Measurements from ENCODE around the gene RPL10A. TPM values are rescaled to one million over a fixed set of nuclear protein-coding genes. Genes with fewer than 3 reads are reported as not detected.

The RPL10A gene
- total RNA-seq, 2 experiments from 2014 or later = 2,453 to 2,464 TPM

DNA sequence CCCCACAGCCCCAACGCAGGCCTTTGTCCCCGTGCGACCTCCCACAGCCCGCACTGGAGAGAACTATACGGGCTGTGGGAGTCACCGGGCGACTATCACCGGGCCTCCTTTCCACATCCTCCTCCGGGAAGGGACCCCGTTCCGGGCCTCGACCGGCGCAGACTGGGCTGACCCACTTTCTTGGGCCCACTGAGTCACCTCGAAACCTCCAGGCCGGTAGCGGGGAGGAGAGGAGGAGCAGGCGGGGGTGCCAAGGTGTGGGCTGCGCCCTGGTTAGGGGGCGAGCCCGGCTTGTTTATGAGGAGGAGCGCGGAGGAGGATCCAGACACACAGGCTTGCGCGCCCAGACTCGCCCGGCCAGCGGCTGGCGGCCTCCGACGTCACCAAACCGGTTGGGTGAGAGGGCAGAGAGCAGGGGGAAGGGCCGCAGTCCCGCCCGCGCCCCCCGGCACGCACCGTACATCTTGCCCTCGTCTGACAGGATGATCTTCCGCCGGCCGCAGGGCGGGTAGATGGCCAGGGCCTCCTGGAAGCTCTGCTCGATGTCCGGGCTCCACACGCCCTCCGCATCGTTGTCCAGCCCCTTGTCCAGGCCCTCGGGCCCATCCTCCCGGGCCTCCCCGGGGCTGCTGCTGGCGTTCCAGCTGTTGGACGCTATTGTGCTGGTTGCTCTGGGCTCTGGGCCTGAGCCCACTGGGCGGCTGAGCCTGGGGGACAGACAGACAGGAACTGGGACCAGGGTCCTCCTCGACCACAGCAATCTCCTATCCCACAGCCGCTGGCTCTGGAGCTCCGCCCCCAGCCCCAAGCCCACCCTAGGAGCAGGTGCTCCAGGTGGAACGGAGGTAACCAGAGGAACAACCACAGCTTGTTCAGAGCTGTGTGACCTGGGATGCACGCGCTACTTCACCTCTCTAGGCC lies 18.1 kb downstream of the RPL10A start:
- H3K36me3 ChIP-seq (ENCODE audit: insufficient read depth, low read length) = no peaks in the 10 kb centered on the region
- no peaks in the 10 kb centered on the region for H3K36me3 Mint-ChIP-seq (ENCODE audit: low read depth)
- H3K27ac Mint-ChIP-seq = no peak overlapping the region
- POLR2A ChIA-PET = no interaction called here
- no peak overlapping the region for H3K27ac ChIP-seq (ENCODE audit: low read depth in 1 of 2, low read length in 2 of 2)
- no peaks in the 10 kb centered on the region for H3K9me3 ChIP-seq (ENCODE audit: control insufficient read depth in 1 of 2, insufficient read depth in 1 of 2, low read length in 2 of 2)
- intact Hi-C loops (cut with DNase I, micrococcal nuclease) = no loop called here
- TF ChIP-seq, protein P1, sequence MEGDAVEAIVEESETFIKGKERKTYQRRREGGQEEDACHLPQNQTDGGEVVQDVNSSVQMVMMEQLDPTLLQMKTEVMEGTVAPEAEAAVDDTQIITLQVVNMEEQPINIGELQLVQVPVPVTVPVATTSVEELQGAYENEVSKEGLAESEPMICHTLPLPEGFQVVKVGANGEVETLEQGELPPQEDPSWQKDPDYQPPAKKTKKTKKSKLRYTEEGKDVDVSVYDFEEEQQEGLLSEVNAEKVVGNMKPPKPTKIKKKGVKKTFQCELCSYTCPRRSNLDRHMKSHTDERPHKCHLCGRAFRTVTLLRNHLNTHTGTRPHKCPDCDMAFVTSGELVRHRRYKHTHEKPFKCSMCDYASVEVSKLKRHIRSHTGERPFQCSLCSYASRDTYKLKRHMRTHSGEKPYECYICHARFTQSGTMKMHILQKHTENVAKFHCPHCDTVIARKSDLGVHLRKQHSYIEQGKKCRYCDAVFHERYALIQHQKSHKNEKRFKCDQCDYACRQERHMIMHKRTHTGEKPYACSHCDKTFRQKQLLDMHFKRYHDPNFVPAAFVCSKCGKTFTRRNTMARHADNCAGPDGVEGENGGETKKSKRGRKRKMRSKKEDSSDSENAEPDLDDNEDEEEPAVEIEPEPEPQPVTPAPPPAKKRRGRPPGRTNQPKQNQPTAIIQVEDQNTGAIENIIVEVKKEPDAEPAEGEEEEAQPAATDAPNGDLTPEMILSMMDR (IDR thresholded peaks at IDR 0.05) = no peak
- H3K4me1 ChIP-seq (ENCODE audit: insufficient read depth, low read length) = peaks cover 3% of the 10 kb centered on the region
- no peaks in the 10 kb centered on the region for H3K4me1 Mint-ChIP-seq (ENCODE audit: low read depth)
- no peak overlapping the region for H3K4me3 ChIP-seq (ENCODE audit: low read length)
- ATAC-seq (ENCODE audit: poor library complexity) (no peak), DNase-seq (no peak)
- H3K27me3 Mint-ChIP-seq = no peaks in the 10 kb centered on the region
- H3K9me3 Mint-ChIP-seq = no peaks in the 10 kb centered on the region
- CTCF ChIA-PET = no interaction called here
- no peak overlapping the region for H3K4me3 Mint-ChIP-seq
- H3K27me3 ChIP-seq (ENCODE audit: control insufficient read depth in 1 of 2, insufficient read depth in 2 of 2, low read length in 2 of 2) = no peaks in the 10 kb centered on the region

DNA sequence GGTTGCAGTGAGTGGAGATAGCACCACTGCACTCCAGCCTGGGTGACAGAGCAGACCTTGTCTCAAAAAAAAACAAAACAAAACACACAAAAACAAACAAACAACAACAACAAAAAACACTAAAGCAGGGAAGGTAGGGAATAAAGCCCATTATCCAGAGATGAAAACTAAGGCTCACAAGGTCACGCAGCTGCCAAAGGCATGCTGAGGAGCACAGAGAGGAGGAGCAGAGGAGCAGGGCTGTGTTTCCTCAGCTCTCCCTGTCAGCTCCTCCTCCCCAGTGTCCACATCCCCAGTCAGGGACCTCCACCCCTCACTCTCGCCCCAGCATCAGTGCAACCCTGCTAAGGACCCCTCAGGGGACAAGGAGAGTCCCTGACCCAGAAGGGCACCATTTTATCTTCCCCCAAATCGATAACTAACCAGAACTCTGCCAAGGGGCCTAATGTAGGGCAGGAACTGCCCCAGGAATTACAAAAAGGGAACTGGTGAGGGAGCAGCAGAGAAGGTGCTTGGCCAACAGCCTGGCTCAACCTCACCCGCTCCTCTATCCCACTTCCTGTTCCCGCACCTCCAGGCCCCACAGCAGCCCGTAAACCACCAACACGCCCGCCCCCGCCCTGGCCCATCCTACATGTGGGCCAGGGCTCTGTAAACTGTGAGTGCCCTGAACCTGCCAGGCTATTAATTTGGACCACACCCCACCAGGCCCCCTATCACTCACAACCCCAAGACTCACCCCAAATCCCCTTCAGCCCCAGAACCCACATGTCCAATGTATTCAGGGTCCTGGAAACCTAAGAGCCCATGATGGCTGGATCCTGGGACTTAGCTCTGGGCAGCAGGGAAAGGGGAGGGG lies 19.7 kb downstream of the RPL10A start:
- no peaks in the 10 kb centered on the region for H3K9me3 Mint-ChIP-seq
- DNase-seq = no peak
- Histone ChIP-seq H3K4me1 (ENCODE audit: insufficient read depth, low read length) (peaks cover 3% of the 10 kb centered on the region), H3K9me3 (ENCODE audit: control insufficient read depth in 1 of 2, insufficient read depth in 1 of 2, low read length in 2 of 2) (no peaks in the 10 kb centered on the region), H3K27me3 (ENCODE audit: control insufficient read depth in 1 of 2, insufficient read depth in 2 of 2, low read length in 2 of 2) (no peaks in the 10 kb centered on the region), H3K4me3 (ENCODE audit: low read length) (no peak overlapping the region), H3K36me3 (ENCODE audit: insufficient read depth, low read length) (no peaks in the 10 kb centered on the region), H3K27ac (ENCODE audit: low read depth in 1 of 2, low read length in 2 of 2) (no peak overlapping the region)
- no peak overlapping the region for H3K27ac Mint-ChIP-seq
- H3K36me3 Mint-ChIP-seq (ENCODE audit: low read depth) = no peaks in the 10 kb centered on the region
- H3K27me3 Mint-ChIP-seq = no peaks in the 10 kb centered on the region
- ChIA-PET POLR2A (no interaction called here), CTCF (no interaction called here)
- H3K4me3 Mint-ChIP-seq = no peak overlapping the region
- no peak for ATAC-seq (ENCODE audit: poor library complexity)
- H3K4me1 Mint-ChIP-seq (ENCODE audit: low read depth) = peaks cover 3% of the 10 kb centered on the region
- intact Hi-C loops (cut with DNase I, micrococcal nuclease) = no loop called here
- TF ChIP-seq, protein P1 (IDR thresholded peaks at IDR 0.05) = no peak

DNA sequence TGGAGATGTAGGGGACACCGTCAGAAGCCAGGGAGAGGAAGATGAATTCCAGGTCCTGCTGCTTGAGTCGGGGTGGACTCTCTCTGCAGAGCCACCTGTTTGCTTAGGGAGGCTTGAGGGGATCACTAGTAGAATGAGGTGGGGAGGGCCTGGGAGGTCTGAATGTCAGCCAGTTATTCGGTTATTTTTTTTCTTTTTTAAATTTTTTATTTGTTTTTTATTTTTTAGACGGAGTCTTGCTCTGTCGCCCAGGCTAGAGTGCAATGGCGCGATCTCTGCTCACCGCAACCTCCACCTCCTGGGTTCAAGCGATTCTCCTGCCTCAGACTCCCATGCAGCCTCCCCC lies 20.3 kb downstream of the RPL10A start:
- Mint-ChIP-seq H3K9me3 (no peaks in the 10 kb centered on the region), H3K4me3 (no peak overlapping the region), H3K36me3 (ENCODE audit: low read depth) (no peaks in the 10 kb centered on the region), H3K27me3 (no peaks in the 10 kb centered on the region), H3K27ac (no peak overlapping the region), H3K4me1 (ENCODE audit: low read depth) (peaks cover 8% of the 10 kb centered on the region)
- Histone ChIP-seq H3K9me3 (ENCODE audit: control insufficient read depth in 1 of 2, insufficient read depth in 1 of 2, low read length in 2 of 2) (no peaks in the 10 kb centered on the region), H3K27me3 (ENCODE audit: control insufficient read depth in 1 of 2, insufficient read depth in 2 of 2, low read length in 2 of 2) (no peaks in the 10 kb centered on the region), H3K4me3 (ENCODE audit: low read length) (no peak overlapping the region), H3K36me3 (ENCODE audit: insufficient read depth, low read length) (no peaks in the 10 kb centered on the region), H3K4me1 (ENCODE audit: insufficient read depth, low read length) (peaks cover 3% of the 10 kb centered on the region), H3K27ac (ENCODE audit: low read depth in 1 of 2, low read length in 2 of 2) (no peak overlapping the region)
- TF ChIP-seq, protein P1 (IDR thresholded peaks at IDR 0.05) = no peak
- DNase-seq (no peak), ATAC-seq (ENCODE audit: poor library complexity) (no peak)
- intact Hi-C loops (cut with DNase I, micrococcal nuclease) = no loop called here
- ChIA-PET POLR2A (interaction anchor here (0.8 to 1.0 kb wide), 2 partner anchors 10 to 102 kb away, joined by 3 read pairs; no protein-coding TSS in a partner anchor), CTCF (no interaction called here)

Measured in CD4-positive, alpha-beta T cell (primary cell).